ENCODE data around the gene CD209. TPM values are rescaled to one million over a fixed set of nuclear protein-coding genes. Genes with fewer than 3 reads are reported as not detected.
"Not testable (repeated sequence)": the region's sequence is repeated elsewhere in the genome, so short reads cannot be mapped to it uniquely, and the experiment has no call there.

The CD209 gene
- total RNA-seq, 1 donor from 2014 or later, result not detected

DNA sequence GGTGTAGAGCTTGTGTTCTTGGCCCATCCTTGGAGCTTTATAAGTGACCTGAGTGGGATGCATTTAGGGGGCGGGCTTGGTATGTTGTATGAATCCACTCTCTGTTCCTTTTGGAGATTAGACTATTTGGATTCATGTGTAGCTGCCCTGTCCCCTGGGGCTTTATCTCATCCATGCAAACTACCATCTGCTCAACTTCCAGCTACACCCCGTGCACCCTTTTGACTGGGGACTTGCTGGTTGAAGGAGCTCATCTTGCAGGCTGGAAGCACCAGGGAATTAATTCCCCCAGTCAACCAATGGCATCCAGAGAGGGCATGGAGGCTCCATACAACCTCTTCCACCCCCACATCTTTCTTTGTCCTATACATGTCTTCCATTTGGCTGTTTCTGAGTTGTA lies 21.8 kb upstream of the CD209 start:
- DNase-seq (ENCODE audit: low read depth, low spot score), result no peak

GRCh38 chr19:7767487-7767886 lies 20.2 kb upstream of the CD209 start:
- DNase-seq (ENCODE audit: low read depth, low spot score), result no peak

DNA sequence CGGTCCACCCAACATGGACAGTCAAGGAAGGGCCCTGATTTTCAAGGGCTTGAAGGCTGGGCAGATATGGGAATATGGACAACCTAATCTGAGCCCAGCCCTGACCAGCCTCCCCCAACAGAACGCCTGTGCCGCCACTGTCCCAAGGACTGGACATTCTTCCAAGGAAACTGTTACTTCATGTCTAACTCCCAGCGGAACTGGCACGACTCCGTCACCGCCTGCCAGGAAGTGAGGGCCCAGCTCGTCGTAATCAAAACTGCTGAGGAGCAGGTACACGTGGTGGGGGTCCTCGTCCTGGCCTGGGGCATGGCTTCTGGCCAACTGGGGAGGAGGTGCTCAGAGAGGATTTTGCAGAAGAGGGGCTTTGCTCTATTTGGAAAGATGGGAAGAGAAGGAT lies 19.2 kb upstream of the CD209 start:
- no peak for DNase-seq (ENCODE audit: low read depth, low spot score)

- DNase-seq (ENCODE audit: low read depth, low spot score), result not testable (repeated sequence)
These were observed 17.7 kb upstream of the CD209 start for GRCh38 chr19:7765043-7765442.

DNA sequence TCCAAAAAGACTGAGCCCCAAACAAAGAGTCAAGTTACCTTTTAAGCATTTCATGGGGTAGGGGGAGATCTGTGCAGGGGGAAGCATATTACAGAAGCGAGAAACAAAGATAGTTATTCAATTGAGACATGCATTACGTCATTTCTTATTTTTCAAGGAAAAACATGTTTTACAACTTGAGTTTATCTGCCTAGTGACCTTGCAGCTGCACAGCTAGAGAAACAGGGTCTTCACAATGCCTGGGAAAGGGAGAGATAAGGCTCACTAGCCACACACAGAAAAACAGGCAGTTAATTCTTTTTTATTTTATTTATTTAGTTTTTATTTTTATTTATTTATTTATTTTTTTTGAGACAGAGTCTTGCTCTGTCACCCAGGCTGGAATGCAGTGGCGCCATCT lies 16.8 kb upstream of the CD209 start:
- DNase-seq (ENCODE audit: low read depth, low spot score), result not testable (repeated sequence)

DNA sequence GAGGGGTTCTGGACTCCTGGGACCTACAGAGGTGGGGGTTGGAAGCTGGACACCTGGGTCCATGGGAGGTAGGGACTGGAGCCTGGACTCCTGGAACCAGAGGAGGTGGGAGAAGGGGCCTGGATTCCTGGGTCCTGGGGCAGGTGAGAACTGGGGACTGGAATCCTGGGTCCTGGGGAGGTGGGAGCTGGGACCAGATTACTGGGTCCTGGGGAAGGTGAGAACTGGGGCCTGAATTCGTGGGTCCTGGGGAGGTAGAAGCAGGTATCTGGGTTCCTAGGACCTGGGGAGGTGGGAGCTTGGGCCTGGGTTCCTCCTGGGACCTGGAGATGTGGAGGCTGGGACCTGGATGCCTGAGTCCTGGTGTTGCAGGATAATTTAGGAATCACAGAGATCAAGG lies 16.4 kb upstream of the CD209 start:
- DNase-seq (ENCODE audit: low read depth, low spot score), result no peak

DNA sequence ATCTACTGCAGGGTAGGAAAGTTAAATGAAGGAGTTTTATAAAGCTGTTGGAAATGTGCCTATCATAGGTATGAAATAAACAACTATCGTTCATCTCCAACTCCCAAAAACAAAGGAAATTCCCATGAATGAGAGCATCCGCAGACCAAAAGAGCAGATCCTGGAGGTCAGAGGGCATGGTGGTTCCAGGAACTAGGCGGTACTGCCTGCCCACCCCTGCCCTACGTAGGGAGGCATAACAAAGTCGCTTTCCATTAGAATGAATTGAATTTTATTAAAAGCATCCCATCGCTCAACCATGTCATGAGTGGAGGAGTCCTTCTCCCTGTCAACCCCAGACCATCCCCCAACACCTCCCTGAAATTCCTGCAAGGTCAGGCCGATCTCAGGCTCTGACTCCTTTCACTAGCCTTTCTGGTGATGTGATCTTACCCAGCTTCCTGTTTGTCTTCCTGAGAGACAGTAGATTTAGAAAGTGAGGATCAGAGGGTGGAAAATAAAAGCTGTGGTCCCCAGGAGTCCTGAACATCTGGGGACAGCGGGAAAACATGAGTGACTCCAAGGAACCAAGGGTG lies 15.5 kb upstream of the CD209 start, which contains the start of gene CLEC4M:
Gene CLEC4M, plus strand, starts transcription at position 525 of the 575 bp plus-strand sequence. Its CDS starts 24 bp downstream, at position 549.
- no peak for DNase-seq (ENCODE audit: low read depth, low spot score)

DNA sequence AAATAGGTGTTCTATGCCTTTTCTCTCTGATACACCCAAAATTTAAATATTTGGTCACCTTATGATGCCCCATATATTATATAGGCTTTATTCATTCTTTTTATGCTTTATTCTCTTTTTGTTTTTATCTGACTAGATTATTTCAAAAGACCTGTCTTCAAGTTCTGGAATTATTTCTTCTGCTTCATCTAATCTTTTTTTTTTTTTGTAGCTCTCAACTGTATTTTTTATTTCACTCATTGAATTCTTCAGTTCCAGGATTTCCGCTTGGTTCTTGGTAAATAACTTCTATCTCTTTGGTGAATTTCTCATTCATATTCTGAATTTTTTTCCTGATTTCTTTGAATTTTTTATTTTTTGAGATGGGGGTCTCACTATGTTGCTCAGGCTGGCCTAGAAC lies 11.8 kb upstream of the CD209 start:
- no peak for DNase-seq (ENCODE audit: low read depth, low spot score)

DNA sequence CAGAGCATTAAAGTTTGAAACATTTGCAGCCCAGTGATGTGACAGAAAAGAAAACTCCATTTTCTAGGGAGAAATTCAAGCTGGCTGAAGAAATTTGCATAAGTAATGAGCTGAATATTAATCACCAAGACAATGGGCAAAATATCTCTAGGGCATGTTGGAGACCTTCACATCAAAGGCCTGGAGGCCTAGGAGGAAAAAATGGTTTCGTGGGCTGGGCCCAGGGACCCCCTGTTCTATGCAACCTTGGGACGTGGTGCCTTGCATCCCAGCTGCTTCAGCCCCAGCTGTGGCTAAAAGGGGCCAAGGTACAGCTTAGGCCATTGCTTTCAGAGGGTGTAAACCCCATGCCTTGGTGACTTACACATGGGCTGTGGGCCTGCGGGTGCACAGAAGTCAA lies 10.0 kb upstream of the CD209 start:
- DNase-seq (ENCODE audit: low read depth, low spot score), result no peak

- no peak for DNase-seq (ENCODE audit: low read depth, low spot score)
These were observed 8.9 kb upstream of the CD209 start for GRCh38 chr19:7756258-7756657.

DNA sequence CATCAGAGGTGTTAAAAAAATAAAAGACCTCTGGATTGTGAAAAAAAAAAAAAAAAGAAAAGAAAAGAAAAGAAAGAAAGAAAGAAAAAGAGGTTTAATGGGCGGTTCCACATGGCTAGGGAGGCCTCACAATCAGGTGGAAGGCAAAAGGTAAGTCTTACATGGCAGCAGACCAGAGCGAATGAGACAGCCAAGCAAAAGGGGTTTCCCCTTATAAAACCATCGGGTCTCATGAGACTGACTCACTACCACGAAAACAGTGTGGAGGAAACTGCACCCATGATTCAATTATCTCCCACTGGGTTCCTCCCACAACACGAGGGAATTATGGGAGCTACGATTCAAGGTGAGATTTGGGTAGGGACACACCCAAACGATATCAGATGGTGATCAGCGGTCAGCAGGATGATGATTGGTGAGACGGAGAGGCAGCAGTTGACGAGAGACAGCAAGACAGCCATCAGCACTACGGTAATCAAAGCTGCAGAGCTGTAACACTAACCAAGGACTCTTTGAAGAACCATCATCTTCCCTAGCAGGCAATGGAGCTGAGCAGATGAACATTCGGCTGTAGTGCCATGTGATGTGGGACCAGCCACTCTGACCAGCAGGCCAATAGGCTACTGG lies 3.9 kb upstream of the CD209 start:
- DNase-seq (ENCODE audit: low read depth, low spot score), result no peak

DNA sequence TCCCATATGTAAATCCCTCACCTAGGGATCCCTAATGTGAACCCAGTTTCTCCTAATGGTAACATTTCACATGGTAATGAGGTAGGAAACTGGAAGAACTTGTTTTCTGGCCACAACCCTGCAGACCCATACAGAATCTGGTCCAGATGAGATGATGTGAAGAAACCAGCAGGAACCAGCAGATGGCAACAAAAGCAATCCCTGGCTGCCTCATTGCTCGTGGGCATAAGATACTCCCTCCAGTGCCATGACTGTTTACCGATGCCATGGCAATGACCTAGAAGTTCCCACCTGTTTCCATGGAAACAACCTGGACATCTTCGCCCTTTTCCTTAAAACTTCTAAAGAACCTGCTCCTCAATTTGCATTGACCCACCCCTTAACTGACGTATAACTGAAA lies 1.4 kb upstream of the CD209 start:
- DNase-seq (ENCODE audit: low read depth, low spot score), result peak; percentile 29

- DNase-seq (ENCODE audit: low read depth, low spot score), result no peak
These were observed 837 bp upstream of the CD209 start for GRCh38 chr19:7748171-7748570.

DNA sequence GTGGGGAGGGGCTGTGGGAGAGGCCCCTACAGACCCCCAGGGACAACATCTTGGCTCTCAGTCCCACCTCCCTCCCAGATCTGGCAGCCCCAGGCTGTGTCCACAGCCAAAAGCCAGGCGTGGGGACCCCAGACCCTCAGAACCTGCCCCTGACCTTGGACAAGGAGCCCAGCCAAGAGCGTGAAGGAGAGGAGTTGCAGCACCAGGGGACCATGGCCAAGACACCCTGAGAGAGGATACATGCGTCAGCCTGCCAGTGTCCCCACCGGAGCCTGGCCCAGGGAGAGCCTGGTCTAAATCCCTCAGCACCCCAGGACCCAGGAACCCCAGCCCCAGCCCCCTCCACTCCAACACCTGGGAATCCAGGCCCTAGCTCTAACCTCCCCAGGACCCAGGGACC lies 1.0 kb downstream of the CD209 start:
- not testable (repeated sequence) for DNase-seq (ENCODE audit: low read depth, low spot score)

DNA sequence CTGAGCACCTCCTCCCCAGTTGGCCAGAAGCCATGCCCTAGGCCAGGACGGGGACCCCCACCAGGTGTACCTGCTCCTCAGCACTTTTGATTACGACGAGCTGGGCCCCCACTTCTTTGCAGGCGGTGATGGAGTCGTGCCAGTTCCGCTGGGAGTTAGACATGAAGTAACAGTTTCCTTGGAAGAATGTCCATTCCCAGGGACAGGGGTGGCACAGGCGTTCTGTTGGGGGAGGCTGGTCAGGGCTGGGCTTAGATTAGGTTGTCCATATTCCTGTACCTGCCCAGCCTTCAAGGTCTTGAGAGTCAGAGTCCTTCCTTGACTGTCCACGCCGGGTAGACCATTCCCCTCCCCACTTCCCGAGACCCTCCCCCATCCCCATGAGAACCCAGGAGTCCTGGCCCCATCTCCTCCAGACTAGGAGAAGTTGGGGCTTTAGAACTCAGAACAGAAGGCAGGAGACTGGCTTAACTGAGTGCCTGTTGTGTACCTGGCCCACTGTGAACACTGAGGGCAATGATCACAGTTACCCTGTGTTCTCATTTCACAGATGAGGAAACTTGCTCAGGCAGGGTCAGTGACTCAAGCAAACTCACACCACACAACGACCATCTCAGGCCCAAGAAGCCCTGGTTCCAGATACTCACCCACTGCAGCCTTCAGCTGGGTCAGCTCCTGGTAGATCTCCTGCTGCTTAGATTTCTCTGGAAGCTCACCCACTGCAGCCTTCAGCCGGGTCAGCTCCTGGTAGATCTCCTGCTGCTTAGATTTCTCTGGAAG lies 2.3 kb downstream of the CD209 start:
- DNase-seq (ENCODE audit: low read depth, low spot score), result no peak

DNA sequence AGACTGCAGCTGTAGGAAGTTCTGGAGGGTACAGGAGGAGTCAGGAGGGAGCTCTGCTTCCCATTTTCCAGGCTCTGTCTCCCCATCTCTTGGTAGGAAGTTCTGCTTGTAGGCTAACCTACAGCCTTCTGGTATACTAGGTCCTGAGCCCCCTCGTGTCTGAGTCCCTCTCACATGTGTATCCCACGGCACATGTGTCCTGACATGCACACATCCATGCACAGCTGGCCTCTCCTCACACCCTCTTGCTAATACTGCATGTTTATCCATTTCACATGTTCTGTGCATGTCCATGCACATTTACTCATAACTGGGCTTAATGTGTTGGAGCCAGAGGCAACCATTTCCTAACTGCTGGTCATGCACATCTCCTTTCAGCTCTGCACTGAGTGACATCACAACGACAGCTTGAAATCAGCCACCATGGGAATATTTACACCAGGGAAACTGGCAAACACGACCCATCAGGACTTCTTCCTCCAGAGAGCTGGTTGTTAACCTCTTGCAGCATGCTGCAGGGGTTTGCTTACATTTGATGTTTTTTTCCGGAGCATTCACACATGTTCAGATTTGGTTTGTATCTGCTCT lies 3.0 kb downstream of the CD209 start:
- DNase-seq (ENCODE audit: low read depth, low spot score), result no peak

DNA sequence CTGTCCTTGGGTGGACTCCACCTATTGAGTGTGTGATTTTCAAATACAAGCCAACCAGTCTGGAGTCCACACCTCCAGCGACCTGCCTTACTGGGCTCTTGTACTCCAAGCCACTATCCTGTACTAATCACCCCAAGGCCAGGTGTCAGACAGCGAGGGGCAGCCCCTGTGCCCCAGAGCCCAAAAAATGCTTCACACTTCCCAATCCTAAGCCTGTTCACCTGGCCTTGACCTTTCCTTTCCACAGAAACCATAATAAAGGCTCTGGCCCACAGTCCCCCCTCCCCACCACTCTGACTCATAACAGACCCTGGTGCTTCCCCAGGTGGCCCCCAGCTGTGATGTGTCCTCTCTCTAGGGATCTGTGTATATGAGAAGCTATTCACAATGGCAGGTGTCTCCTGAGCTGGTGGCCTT lies 3.9 kb downstream of the CD209 start:
- DNase-seq (ENCODE audit: low read depth, low spot score), result no peak

GRCh38 chr19:7742991-7743390 lies 4.3 kb downstream of the CD209 start:
- no peak for DNase-seq (ENCODE audit: low read depth, low spot score)

DNA sequence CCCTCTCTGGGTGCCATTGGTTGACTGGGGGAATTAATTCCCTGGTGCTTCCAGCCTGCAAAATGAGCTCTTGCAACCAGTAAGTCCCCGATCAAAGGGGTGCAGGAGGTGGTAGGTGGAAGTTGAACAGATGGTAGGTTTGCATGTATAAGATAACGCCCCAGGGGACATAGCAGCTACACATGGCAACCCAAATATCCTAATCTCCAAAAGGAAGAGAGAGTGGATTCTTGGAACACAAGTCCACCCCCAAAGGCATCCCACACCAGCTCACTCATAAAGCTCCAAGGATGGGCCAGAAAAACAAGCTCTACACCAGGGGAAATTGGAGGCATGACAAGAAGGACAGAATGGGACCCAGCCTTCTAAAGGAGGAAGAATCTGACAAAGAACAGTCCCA lies 4.8 kb downstream of the CD209 start:
- DNase-seq (ENCODE audit: low read depth, low spot score), result no peak

DNA sequence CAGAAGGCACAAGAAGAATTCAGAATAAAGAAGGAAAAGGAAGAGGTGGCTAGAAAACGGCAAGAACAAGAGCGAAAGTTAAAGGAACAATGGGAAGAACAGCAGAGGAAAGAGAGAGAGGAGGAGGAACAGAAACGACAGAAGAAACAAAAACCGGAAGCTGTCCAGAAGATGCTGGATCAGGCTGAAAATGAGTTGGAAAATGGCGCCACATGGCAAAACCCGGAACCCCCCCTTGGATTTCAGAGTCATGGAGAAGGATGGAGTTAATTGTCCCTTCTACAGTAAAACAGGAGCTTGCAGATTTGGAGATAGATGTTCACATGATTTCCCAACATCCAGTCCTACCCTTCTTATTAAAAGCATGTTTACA lies 6.7 kb downstream of the CD209 start:
- DNase-seq (ENCODE audit: low read depth, low spot score), result no peak

GRCh38 chr19:7739801-7740681 lies 7.3 kb downstream of the CD209 start:
- DNase-seq (ENCODE audit: low read depth, low spot score), result no peak

Data from pulmonary artery endothelial cell (primary cell).